ENCODE measurements around the gene GSTK1.
A peak's percentile ranks its signal among the peaks of the same experiment; 100 is the strongest.
"Not testable (repeated sequence)": the region's sequence is repeated elsewhere in the genome, so short reads cannot be mapped to it uniquely, and the experiment has no call there.

Gene GSTK1

GRCh38 chr7:143239813-143240212, 23.4 kb upstream of the GSTK1 start:
- no peak for DNase-seq

GRCh38 chr7:143240291-143241168, 22.7 kb upstream of the GSTK1 start:
- peak; percentile 69 for DNase-seq

- DNase-seq: no peak
Measured at GRCh38 chr7:143242306-143242705, 20.9 kb upstream of the GSTK1 start.

DNA sequence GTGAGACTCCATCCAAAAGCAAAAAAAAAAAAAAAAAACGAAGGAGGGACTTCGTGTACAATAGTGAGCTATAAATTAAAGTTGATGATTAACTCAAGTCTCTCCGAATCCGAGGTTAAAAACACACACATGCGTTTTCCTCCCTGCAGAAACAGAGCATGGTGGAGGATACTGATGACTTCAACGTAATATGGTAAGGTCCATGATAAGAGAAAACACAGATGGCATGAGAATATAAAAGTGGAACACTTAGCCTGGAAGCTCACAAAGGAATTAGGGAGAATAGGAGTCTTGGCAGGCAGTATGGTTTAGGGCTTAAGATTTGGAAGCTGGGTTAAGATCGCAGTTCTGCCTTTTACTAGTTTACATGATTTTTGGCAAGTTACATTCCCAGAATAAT, 20.1 kb upstream of the GSTK1 start:
- no peak for DNase-seq

DNA sequence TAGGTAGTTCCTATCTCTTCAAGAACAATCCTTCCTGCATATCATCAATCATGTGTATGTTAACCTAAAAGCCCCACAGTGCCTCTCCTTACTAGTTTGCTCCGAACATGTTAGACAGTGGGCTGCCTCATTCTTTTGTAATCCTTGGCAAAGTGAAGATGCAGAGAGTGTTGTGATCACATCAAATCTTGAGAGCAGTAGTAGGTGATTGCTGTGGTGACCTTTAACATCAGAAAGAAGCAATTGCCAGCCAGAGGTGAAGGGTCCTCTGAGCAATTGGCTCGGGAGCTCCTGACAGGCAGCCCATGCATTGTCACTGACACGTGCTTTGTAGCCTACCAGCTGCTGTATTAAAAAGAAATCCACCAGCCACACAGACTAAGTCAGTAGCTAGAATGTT, 19.6 kb upstream of the GSTK1 start:
- peak; percentile 37 for DNase-seq

DNA sequence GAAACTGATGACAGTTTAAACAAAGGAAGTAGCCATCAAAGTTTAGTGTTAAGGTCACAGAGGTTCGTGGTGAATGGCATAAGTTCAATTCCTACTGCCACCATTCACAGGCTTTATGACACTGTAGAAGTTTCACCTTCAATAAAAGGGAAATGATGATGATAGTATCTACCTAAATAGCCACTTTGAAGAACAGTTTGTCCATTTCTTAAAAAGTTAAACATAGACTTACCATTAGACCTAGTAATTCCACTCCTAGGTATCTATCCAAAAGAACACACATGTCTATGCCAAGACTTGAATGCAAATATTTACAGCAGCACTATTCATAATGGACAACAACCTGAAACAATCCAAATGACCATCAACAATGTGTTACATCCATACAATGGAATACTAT, 18.9 kb upstream of the GSTK1 start:
- no peak for DNase-seq

GRCh38 chr7:143245123-143245522, 18.1 kb upstream of the GSTK1 start:
- no peak for DNase-seq

GRCh38 chr7:143247372-143247771, 15.9 kb upstream of the GSTK1 start:
- no peak for DNase-seq

DNA sequence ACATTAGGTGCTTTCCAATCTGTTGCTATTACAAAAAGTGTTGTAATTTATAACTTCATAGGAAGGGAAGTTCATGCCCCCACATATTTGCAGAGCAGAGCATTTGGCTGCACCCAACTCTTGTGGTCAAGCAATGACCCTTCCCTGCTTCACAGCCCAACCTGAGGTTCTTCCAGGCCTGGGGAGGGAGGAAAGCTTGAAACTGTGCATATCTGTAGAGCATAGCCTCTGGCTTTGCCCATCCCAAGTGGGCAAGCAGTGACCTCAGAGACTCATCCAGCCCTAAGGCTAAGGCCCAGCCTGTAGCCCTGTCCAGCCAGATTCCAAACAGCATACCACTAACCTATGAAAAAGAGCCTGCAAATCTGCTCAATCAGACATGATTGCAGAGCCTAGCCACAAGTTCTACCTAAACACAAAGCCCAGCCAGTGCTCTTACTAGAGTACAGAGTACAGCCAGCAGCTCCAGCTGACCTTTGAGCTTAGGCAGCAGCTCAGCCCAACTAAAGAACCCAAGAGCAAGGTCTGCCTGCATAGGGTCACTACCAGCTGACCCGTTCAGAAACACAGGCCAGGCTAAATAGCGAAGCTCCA, 14.4 kb upstream of the GSTK1 start:
- DNase-seq: no peak

DNA sequence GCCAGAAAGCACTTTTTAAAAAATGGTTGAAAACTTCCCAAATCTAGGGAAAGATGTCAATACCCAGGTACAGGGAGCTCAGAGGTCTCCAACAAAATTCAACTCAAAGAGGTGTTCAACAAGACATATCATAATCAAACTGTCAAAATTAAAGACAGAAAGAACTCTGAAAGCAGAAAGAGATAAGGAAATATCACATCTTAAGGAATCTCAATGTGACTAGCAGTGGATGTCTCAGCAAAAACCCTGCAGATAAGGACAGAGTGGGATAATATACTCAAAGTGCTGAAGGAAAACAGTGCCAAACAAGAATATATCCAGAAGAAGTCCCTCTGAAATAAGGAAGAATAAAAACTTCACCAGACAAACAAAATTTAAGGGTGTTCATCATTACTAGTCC, 13.0 kb upstream of the GSTK1 start:
- no peak for DNase-seq

GRCh38 chr7:143250822-143251221, 12.4 kb upstream of the GSTK1 start:
- no peak for DNase-seq

DNA sequence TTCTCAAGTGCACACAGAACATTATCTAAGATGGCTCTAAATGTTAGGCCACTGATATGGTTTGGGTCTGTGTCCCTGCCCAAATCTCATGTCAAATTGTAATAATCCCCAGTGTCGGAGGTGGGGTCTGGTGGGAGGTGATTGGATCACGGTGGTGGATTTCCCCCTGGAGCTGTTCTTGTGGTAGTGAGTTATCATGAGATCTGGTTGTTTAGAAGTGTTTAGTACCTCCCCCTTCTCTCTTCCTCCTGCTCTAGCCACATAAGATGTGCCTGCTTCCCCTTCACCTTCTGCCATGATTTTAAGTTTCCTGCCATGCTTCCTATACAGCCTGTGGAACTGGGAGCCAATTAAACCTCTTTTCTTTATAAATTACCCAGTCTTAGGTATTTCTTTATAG, 11.2 kb upstream of the GSTK1 start:
- no peak for DNase-seq

DNA sequence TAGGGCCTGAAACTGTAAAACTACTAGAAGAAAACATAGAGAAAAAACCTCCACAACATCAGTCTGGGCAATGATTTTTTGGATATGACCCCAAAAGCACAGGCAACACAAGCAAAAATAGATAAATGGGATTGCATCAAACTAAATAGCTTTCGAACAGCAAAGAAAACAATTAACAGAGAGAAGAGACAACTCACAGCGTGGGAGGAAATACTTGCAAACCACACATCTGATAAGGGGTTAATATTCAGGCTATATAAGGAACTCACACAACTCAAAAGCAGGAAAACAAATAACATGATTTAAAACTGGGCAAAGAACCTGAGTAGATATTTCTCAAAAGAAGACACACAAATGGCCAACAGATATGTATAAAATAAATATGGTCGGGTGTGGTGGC, 7.7 kb upstream of the GSTK1 start:
- no peak for DNase-seq

DNA sequence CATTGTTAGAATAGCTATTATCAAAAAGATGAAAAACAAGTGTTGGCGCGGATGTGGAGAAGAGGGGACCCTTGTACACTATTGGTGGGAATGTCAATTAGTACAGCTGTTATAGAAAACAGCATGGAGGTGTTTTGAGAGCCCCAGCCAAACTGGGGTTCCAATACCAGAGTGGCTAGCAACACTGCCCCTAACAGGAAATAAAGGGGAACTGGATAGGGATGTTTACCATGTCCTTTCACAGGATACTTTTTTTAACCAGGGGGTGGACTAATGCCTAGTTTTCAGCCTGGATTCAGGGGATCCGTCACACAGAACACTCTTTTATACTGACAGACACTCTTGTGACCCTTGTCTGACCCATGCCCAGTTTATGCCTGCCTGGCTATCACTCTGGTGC, 6.9 kb upstream of the GSTK1 start:
- DNase-seq: no peak

DNA sequence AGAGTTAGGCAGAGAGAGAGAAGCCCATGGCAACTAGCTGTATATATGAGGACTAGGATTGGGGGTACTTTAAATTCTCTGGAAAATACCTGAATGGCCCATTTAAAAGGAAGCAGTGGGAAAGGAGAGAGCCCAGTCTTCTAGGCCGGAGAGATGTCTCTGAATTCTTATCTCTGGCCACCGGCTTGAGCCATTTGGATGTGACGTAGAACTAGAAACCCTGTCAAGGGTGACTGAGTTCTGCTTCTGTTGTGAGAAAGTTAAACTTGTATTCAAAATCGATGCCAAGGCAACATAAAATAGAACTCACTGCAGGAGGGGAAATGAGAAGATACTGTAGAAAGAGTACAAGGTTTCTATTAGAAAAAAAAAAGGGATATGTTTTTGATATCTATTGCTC, 6.3 kb upstream of the GSTK1 start:
- no peak for DNase-seq

GRCh38 chr7:143257501-143257900, 5.7 kb upstream of the GSTK1 start:
- DNase-seq: no peak

- DNase-seq: no peak
Measured at GRCh38 chr7:143258831-143259230, 4.4 kb upstream of the GSTK1 start.

- DNase-seq: no peak
Measured at GRCh38 chr7:143259765-143260164, 3.5 kb upstream of the GSTK1 start.

DNA sequence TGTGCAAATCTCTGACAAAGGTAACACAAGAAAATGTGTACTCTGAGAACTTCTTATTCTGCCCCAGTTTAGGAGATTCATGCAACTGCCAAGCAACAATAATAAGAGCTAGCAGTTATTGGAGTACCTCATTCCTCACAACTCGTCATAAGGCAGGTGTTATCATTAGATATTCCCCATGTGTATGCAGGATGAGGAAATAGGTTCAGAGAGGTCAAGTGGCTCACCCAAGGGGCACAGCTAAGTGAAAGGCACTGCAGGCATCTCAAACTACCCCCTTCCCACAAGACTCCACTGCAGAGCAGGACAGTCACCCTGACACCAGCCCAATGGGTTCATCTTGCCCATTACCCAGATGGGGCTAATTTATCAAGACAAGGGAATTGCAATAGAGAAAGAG, 1.3 kb upstream of the GSTK1 start:
- no peak for DNase-seq

- not testable (repeated sequence) for DNase-seq
Measured at GRCh38 chr7:143264196-143264568, 941 bp downstream of the GSTK1 start.

DNA sequence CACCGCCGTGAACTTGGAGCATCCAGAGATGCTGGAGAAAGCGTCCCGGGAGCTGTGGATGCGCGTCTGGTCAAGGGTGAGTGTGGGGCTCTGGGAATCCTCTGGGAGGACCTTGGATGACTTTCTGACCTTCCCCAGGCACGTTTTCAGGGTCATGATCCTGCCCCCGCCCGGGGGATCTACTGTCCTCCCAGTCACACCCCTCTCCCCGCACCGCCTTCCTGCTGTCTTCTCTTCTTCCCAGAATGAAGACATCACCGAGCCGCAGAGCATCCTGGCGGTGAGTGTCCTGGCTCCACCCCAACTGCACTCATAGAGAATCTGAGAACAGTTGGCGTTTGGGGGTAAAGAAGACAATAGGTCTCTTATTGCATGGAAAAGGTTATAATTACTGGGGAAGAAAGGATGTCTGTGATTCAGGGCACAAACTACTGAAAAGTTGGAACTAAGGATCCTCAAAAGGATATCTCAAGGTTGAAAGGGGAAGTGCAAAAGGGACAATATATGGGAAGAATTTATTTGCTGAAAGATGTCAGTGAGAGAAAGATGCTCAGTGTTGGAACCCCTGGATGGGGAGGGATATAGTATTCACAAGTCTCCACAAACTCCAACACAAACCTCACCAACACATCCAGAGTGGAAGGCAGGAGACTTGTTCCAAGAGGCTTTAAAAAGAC, 1.9 kb downstream of the GSTK1 start:
- no peak for DNase-seq

DNA sequence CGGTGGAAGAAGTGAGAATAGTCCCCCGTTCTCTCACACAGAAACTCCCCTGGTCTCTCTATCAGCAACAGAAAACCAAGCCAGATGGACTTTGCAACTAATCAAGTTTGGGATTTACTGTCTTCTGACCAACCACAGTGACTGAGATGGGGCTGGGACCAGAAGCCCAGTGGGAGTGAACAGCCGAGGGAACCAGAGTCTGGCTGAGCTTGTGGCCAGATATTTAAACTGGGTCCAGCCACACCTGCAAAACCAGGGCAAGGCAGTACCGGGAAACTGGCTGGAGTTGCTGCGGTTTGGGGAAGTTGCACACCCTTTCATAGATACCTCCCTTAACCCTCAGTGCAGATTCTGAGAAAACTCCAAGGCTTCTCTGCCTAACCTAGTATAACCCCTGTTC, 6.0 kb downstream of the GSTK1 start:
- DNase-seq: no peak

DNA sequence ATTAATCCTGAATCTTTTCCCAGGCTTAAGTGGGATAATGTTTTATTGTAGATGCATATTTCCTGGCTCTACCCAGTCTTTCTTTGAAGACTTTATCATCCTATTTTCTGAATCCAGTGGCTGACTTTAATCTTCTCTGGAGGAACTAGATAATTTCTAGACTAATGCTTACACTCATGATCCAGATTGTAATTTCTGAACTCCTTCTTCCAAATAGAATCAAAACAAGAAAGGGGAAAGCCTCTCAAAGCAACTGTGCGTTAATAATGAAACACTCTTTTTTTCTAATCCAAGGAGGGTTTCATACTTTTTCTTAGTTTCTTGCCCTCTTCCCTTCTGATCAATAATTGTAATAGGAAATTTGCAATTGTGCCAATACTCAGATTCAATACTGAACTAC, 8.0 kb downstream of the GSTK1 start:
- no peak for DNase-seq

- DNase-seq: no peak
Measured at GRCh38 chr7:143272871-143273270, 9.6 kb downstream of the GSTK1 start.

Measured in retina (tissue), 1 donor.